HCT116 (cell line): ENCODE data around the gene LRRC4B.

ENCODE experiments used
- CEBPB ChIP-seq: IDR thresholded peaks from 2 replicates; pipeline ENCODE4 v1.6.1; 2012; ENCODE audit warnings: low read depth
- EZH2 ChIP-seq: fragments of 200-600 bp; sonication (generic); IDR thresholded peaks from 2 replicates; pipeline ENCODE4 v1.6.1; 2017; ENCODE audit warnings: antibody characterized with exemption, mixed run types
- TF ChIP-seq, protein P1 (sequence below): IDR thresholded peaks from 2 replicates; pipeline ENCODE4 v1.6.1; 2012; ENCODE audit warnings: low read depth
- TF ChIP-seq, protein P2 (sequence below), 3 experiments: fragments of 200-600 bp in 1 of 3; sonication (generic) in 1 of 3; IDR thresholded peaks in 2 of 3; conservative IDR thresholded peaks in 1 of 3; 2 replicates each; pipeline ENCODE4 v1.5.1; 2012 to 2017; ENCODE audit warnings: low read depth in 2 of 3, low read length in 2 of 3, antibody characterized with exemption in 1 of 3, borderline replicate concordance in 1 of 3, control low read depth in 1 of 3, mild to moderate bottlenecking in 1 of 3, mixed read lengths in 1 of 3, mixed run types in 1 of 3, moderate library complexity in 1 of 3; ENCODE audit not compliant: insufficient read depth in 1 of 3

GRCh38 chr19:50509366-50509765 is 58.9 kb downstream of the LRRC4B start:
- no peak for TF ChIP-seq EZH2
- TF ChIP-seq CEBPB, result no peak
- TF ChIP-seq, protein P1, sequence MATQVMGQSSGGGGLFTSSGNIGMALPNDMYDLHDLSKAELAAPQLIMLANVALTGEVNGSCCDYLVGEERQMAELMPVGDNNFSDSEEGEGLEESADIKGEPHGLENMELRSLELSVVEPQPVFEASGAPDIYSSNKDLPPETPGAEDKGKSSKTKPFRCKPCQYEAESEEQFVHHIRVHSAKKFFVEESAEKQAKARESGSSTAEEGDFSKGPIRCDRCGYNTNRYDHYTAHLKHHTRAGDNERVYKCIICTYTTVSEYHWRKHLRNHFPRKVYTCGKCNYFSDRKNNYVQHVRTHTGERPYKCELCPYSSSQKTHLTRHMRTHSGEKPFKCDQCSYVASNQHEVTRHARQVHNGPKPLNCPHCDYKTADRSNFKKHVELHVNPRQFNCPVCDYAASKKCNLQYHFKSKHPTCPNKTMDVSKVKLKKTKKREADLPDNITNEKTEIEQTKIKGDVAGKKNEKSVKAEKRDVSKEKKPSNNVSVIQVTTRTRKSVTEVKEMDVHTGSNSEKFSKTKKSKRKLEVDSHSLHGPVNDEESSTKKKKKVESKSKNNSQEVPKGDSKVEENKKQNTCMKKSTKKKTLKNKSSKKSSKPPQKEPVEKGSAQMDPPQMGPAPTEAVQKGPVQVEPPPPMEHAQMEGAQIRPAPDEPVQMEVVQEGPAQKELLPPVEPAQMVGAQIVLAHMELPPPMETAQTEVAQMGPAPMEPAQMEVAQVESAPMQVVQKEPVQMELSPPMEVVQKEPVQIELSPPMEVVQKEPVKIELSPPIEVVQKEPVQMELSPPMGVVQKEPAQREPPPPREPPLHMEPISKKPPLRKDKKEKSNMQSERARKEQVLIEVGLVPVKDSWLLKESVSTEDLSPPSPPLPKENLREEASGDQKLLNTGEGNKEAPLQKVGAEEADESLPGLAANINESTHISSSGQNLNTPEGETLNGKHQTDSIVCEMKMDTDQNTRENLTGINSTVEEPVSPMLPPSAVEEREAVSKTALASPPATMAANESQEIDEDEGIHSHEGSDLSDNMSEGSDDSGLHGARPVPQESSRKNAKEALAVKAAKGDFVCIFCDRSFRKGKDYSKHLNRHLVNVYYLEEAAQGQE, result no peak
- TF ChIP-seq, protein P2, sequence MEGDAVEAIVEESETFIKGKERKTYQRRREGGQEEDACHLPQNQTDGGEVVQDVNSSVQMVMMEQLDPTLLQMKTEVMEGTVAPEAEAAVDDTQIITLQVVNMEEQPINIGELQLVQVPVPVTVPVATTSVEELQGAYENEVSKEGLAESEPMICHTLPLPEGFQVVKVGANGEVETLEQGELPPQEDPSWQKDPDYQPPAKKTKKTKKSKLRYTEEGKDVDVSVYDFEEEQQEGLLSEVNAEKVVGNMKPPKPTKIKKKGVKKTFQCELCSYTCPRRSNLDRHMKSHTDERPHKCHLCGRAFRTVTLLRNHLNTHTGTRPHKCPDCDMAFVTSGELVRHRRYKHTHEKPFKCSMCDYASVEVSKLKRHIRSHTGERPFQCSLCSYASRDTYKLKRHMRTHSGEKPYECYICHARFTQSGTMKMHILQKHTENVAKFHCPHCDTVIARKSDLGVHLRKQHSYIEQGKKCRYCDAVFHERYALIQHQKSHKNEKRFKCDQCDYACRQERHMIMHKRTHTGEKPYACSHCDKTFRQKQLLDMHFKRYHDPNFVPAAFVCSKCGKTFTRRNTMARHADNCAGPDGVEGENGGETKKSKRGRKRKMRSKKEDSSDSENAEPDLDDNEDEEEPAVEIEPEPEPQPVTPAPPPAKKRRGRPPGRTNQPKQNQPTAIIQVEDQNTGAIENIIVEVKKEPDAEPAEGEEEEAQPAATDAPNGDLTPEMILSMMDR (IDR thresholded peaks at IDR 0.05 in 2 of 3, conservative IDR thresholded peaks at IDR 0.05 in 1 of 3; ENCODE audit: borderline replicate concordance in 1 of 3, insufficient read depth in 1 of 3, low read depth in 2 of 3, low read length in 2 of 3), result no peak
